Measurements from ENCODE around the gene ACKR1.

The ACKR1 gene

GRCh38 chr1:159222075-159222865, 17.6 kb downstream of the ACKR1 start:
- no peak for DNase-seq (ENCODE audit: low read depth)

- no peak for DNase-seq (ENCODE audit: low read depth)
These were observed 18.3 kb downstream of the ACKR1 start for GRCh38 chr1:159223004-159223403.

GRCh38 chr1:159228554-159228953, 23.9 kb downstream of the ACKR1 start:
- no peak for DNase-seq (ENCODE audit: low read depth)

- DNase-seq (ENCODE audit: low read depth): no peak
These were observed 24.7 kb downstream of the ACKR1 start for GRCh38 chr1:159229260-159229885.

GRCh38 chr1:159229896-159230295, 25.2 kb downstream of the ACKR1 start:
- no peak for DNase-seq (ENCODE audit: low read depth)

- no peak for DNase-seq (ENCODE audit: low read depth)
These were observed 35.0 kb downstream of the ACKR1 start for GRCh38 chr1:159239551-159240220.

DNA sequence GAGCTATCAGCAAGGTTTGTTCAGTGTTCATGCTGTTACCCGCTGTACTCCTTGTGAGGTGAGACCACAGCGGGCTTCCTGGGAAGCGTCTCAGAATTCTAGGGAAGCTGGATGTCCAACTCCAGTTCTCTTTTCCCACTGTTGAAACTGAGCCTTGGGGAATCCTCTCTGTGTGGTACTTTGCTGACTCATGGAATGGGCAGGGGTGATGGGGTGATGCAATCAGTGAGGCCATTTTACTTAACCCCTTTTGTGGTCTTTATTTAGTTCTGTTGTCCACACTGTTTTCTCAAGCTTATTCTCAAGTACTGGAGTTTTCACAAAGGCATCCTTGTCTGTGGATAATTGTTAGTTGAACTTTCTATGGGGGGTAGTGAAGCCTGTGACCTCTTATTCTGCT, 42.6 kb downstream of the ACKR1 start:
- DNase-seq (ENCODE audit: low read depth): peak; percentile 12

GRCh38 chr1:159248311-159248710, 43.6 kb downstream of the ACKR1 start:
- DNase-seq (ENCODE audit: low read depth): no peak

DNA sequence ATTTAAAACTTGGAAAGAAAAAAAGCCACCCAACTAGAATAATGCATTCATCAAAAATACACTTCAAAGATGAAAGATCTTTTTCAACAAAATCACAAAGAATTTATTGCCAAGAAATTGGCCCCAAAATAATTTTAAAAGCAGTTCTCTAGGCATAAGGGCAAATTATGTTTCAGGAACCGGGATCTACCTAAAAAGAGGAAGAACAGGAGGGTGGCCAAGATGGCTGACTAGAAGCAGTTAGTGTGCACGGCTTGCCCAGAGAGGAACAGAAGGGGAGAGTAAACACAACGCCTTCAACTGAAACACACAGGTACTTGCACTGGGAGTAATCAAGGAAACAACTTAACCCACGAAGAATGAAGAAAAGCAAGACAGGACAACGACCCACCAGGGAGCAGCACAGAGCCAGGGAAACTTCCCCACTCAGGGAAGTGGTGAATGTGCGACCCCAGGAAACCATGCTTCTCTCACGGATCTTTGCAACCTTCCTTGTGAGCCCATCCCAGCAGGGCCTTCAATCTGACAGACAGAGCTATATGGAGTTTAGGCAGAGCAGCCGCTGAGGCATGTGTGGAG, 46.1 kb downstream of the ACKR1 start:
- DNase-seq (ENCODE audit: low read depth): no peak
